ENCODE results near the gene CEP104. TPM values are rescaled to one million over a fixed set of nuclear protein-coding genes. Genes with fewer than 3 reads are reported as not detected.

The CEP104 gene
- polyA plus RNA-seq, 1 donor from 2014 or later: 8.1 TPM

DNA sequence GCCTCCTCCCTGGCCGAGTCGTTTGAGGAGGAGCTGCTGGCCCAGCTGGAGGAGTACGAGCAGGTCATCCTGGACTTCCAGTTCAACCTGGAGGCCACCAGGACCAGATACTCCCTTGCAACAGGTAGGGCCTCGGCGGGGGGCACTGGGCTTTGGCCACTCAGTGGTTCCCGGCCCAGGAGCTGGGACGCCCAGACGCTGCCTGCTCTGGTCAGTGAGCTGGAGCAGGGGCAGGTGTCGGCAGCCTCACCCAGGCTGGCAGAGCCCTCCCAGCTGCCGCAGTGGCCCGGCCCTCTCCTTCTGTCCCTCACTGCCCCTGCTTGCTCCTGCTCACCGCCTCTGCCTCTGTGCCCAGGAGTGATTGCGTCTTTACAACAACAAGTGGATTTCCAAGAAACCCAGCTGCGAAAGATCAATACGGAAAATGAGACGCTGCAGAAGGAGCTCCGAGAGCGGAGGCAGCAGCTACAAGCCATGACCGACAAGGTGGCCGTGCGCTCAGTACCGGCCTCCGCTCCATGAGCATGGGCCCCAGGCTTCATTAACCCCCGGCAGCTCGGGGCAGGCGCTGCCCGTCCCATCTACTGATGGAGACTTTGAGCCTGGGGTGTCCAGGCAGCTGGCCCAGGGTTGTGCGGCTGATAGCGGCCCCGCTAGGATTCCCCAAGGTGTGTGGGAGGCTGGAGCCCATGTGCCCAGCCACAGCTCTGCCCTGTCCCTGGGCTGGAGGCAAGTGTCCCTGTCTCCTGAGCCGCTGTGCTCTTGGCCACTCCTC is 93.5 kb downstream of the CEP104 start:
- H3F3A ChIP-seq (ENCODE audit: insufficient read depth, low read length, poor library complexity, severe bottlenecking): no peaks in the 10 kb centered on the region
- H2AFZ ChIP-seq (ENCODE audit: low read depth, low read length): no peak overlapping the region
- peaks cover 5% of the 10 kb centered on the region for H3K9me3 ChIP-seq (ENCODE audit: low read length)
- H3K9me2 ChIP-seq (ENCODE audit: insufficient read depth, low read length): no peaks in the 10 kb centered on the region
- H3K27ac ChIP-seq (ENCODE audit: low read length): no peak overlapping the region
- H3K36me3 ChIP-seq (ENCODE audit: insufficient read depth, low read length): no peaks in the 10 kb centered on the region
- H3K4me2 ChIP-seq (ENCODE audit: low read length): no peak overlapping the region
- no peaks in the 10 kb centered on the region for H4K20me1 ChIP-seq (ENCODE audit: insufficient read depth)
- no peak overlapping the region for H3K4me3 ChIP-seq (ENCODE audit: low read length)
- TF ChIP-seq SMC3 (conservative IDR thresholded peaks at IDR 0.05; ENCODE audit: poor library complexity) (no peak), MXI1 (conservative IDR thresholded peaks at IDR 0.05; ENCODE audit: poor library complexity, severe bottlenecking) (no peak), POLR2AphosphoS5 (IDR thresholded peaks at IDR 0.05) (no peak), EZH2 (IDR thresholded peaks at IDR 0.05; ENCODE audit: borderline replicate concordance, insufficient read depth, low read length, poor library complexity, severe bottlenecking) (no peak), TAF1 (IDR thresholded peaks at IDR 0.05; ENCODE audit: low read depth) (no peak), RAD21 (conservative IDR thresholded peaks at IDR 0.05) (no peak), EP300 (conservative IDR thresholded peaks at IDR 0.05; ENCODE audit: poor library complexity, severe bottlenecking) (no peak)
- TF ChIP-seq, protein P1, sequence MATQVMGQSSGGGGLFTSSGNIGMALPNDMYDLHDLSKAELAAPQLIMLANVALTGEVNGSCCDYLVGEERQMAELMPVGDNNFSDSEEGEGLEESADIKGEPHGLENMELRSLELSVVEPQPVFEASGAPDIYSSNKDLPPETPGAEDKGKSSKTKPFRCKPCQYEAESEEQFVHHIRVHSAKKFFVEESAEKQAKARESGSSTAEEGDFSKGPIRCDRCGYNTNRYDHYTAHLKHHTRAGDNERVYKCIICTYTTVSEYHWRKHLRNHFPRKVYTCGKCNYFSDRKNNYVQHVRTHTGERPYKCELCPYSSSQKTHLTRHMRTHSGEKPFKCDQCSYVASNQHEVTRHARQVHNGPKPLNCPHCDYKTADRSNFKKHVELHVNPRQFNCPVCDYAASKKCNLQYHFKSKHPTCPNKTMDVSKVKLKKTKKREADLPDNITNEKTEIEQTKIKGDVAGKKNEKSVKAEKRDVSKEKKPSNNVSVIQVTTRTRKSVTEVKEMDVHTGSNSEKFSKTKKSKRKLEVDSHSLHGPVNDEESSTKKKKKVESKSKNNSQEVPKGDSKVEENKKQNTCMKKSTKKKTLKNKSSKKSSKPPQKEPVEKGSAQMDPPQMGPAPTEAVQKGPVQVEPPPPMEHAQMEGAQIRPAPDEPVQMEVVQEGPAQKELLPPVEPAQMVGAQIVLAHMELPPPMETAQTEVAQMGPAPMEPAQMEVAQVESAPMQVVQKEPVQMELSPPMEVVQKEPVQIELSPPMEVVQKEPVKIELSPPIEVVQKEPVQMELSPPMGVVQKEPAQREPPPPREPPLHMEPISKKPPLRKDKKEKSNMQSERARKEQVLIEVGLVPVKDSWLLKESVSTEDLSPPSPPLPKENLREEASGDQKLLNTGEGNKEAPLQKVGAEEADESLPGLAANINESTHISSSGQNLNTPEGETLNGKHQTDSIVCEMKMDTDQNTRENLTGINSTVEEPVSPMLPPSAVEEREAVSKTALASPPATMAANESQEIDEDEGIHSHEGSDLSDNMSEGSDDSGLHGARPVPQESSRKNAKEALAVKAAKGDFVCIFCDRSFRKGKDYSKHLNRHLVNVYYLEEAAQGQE (IDR thresholded peaks at IDR 0.05; ENCODE audit: borderline replicate concordance): no peak
- TF ChIP-seq, protein P2, sequence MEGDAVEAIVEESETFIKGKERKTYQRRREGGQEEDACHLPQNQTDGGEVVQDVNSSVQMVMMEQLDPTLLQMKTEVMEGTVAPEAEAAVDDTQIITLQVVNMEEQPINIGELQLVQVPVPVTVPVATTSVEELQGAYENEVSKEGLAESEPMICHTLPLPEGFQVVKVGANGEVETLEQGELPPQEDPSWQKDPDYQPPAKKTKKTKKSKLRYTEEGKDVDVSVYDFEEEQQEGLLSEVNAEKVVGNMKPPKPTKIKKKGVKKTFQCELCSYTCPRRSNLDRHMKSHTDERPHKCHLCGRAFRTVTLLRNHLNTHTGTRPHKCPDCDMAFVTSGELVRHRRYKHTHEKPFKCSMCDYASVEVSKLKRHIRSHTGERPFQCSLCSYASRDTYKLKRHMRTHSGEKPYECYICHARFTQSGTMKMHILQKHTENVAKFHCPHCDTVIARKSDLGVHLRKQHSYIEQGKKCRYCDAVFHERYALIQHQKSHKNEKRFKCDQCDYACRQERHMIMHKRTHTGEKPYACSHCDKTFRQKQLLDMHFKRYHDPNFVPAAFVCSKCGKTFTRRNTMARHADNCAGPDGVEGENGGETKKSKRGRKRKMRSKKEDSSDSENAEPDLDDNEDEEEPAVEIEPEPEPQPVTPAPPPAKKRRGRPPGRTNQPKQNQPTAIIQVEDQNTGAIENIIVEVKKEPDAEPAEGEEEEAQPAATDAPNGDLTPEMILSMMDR (IDR thresholded peaks at IDR 0.05; ENCODE audit: poor library complexity, severe bottlenecking): no peak
- H3K79me2 ChIP-seq (replicated peaks; ENCODE audit: insufficient read depth, low read length): no peaks in the 10 kb centered on the region
- H3K27me3 ChIP-seq (ENCODE audit: insufficient read depth, low read depth, low read length): no peaks in the 10 kb centered on the region
- no peak overlapping the region for H3K9ac ChIP-seq (ENCODE audit: low read length)

DNA sequence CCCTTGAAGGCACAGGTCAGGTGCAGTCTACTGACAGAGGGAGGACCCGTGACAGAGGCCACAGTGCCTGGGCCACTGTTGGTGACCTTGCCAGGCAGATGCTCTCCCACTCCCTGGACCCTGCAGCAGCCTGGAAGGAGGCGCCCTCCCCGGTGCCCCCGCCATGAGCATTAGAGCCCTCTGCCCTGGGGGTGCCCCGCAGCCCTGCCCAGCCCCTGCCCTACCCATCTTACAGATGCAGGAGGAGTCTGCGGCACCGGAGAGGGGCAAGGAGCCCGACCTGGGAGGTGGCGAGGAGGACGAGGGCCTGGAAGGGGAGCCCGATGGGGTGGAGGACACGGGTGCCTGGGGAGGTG is 94.2 kb downstream of the CEP104 start:
- TF ChIP-seq EZH2 (IDR thresholded peaks at IDR 0.05; ENCODE audit: borderline replicate concordance, insufficient read depth, low read length, poor library complexity, severe bottlenecking) (no peak), MXI1 (conservative IDR thresholded peaks at IDR 0.05; ENCODE audit: poor library complexity, severe bottlenecking) (no peak)
- no peak overlapping the region for H3K4me2 ChIP-seq (ENCODE audit: low read length)
- H3K27me3 ChIP-seq (ENCODE audit: insufficient read depth, low read depth, low read length): no peaks in the 10 kb centered on the region
- no peak overlapping the region for H3K9ac ChIP-seq (ENCODE audit: low read length)
- H3K4me3 ChIP-seq (ENCODE audit: low read length): no peak overlapping the region
- no peaks in the 10 kb centered on the region for H3K36me3 ChIP-seq (ENCODE audit: insufficient read depth, low read length)
- H3K9me2 ChIP-seq (ENCODE audit: insufficient read depth, low read length): no peaks in the 10 kb centered on the region
- no peaks in the 10 kb centered on the region for H4K20me1 ChIP-seq (ENCODE audit: insufficient read depth)
- no peak overlapping the region for H2AFZ ChIP-seq (ENCODE audit: low read depth, low read length)
- H3K27ac ChIP-seq (ENCODE audit: low read length): no peak overlapping the region
- H3K79me2 ChIP-seq (replicated peaks; ENCODE audit: insufficient read depth, low read length): no peaks in the 10 kb centered on the region
- no peaks in the 10 kb centered on the region for H3F3A ChIP-seq (ENCODE audit: insufficient read depth, low read length, poor library complexity, severe bottlenecking)
- peaks cover 5% of the 10 kb centered on the region for H3K9me3 ChIP-seq (ENCODE audit: low read length)

Data from neural cell (in vitro differentiated cells).